Smooth muscle cell (in vitro differentiated cells): ENCODE measurements around the gene CHD9NB. TPM values are rescaled to one million over a fixed set of nuclear protein-coding genes. Genes with fewer than 3 reads are reported as not detected.

Source experiments
- DNase-seq: peaks from one replicate; lab custom pipeline; 2025; ENCODE audit not compliant: unreplicated experiment; lab: John Stamatoyannopoulos, UW
- H2AFZ ChIP-seq: fragments of 200-600 bp; sonication (generic); 2 replicates; pipeline ENCODE4 v1.6.0; 2016; ENCODE audit warnings: antibody characterized with exemption, low read depth, mild to moderate bottlenecking
- H3F3A ChIP-seq: fragments of 200-600 bp; sonication (generic); 2 replicates; pipeline ENCODE4 v1.6.0; 2017; ENCODE audit warnings: antibody characterized with exemption, low read depth
- H3K27ac ChIP-seq: fragments of 200-600 bp; sonication (generic); 2 replicates; pipeline ENCODE4 v1.5.1; 2016; ENCODE audit warnings: low read depth, mild to moderate bottlenecking
- H3K27me3 ChIP-seq: fragments of 200-600 bp; sonication (generic); 2 replicates; pipeline ENCODE4 v1.6.1; 2016; ENCODE audit warnings: low read depth, mild to moderate bottlenecking
- H3K36me3 ChIP-seq: fragments of 200-600 bp; sonication (generic); 2 replicates; pipeline ENCODE4 v1.5.1; 2016; ENCODE audit warnings: low read depth
- H3K4me1 ChIP-seq: fragments of 200-600 bp; sonication (generic); 2 replicates; pipeline ENCODE4 v1.5.1; 2016; ENCODE audit warnings: low read depth
- H3K4me2 ChIP-seq: fragments of 200-600 bp; sonication (generic); 2 replicates; pipeline ENCODE4 v1.6.0; 2016; ENCODE audit warnings: mild to moderate bottlenecking
- H3K4me3 ChIP-seq: fragments of 200-600 bp; sonication (generic); 2 replicates; pipeline ENCODE4 v1.5.1; 2016; ENCODE audit warnings: mild to moderate bottlenecking
- H3K79me2 ChIP-seq: fragments of 200-600 bp; sonication (generic); 2 replicates; pipeline ENCODE4 v1.6.0; 2016; ENCODE audit warnings: low read depth, mild to moderate bottlenecking
- H3K9ac ChIP-seq: fragments of 200-600 bp; sonication (generic); 2 replicates; pipeline ENCODE4 v1.6.0; 2016; ENCODE audit warnings: low read depth
- H3K9me3 ChIP-seq: fragments of 200-600 bp; sonication (generic); replicated peaks from 2 replicates; pipeline ENCODE4 v1.5.1; 2016; ENCODE audit warnings: low read depth
- H4K20me1 ChIP-seq: fragments of 200-600 bp; sonication (generic); 2 replicates; pipeline ENCODE4 v1.6.0; 2016; ENCODE audit warnings: low read depth
- whole genome bisulfite sequencing: methylation state at CpG from one replicate; pipeline ENCODE4 v1.1.7; 2016; ENCODE audit warnings: low lambda C conversion rate; 5-methylcytosine and 5-hydroxymethylcytosine counted together
- polyA plus RNA-seq: library from polyadenylated mRNA; unstranded; fragments of >200 nt; fragmentation: Nextera tagmentation; extraction: Ambion mirVana; gene quantifications from 2 replicates; pipeline ENCODE4 v1.2.1, GENCODE V29; 2016
- total RNA-seq: library from RNA; depleted of rRNA; stranded (reverse); fragments of >200 nt; gene quantifications from 2 replicates; pipeline ENCODE4 v1.2.3, GENCODE V29; 2014
- TF ChIP-seq, protein P1 (sequence below): fragments of 200-600 bp; sonication (generic); IDR thresholded peaks from 2 replicates; pipeline ENCODE4 v1.5.1; 2017; ENCODE audit warnings: borderline replicate concordance, mild to moderate bottlenecking, antibody characterized with exemption; ENCODE audit not compliant: insufficient read depth, poor library complexity, severe bottlenecking

CHD9NB gene
- total and polyA plus RNA-seq, 2 experiments from 2014 or later: not detected

DNA sequence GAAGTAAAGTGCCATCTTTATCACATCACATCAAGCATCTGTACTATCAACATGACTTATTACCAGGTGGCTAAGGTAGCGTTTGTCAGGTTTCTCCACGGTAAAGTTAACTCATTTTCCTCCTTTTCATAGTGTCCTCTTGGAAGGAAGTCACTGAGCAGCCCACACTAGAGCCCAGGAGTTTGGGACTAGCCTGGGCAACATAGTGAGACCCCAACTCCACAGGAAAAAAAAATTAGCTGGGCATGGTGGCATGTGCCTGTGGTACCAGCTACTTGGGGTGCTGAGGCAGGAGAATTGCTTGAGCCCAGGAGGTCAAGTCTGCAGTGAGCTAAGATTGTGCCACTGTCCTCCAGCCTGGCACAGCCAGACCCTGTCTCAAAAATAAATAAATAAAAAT is 15.0 kb upstream of the CHD9NB start:
- no peak overlapping the region for H3K4me3 ChIP-seq
- TF ChIP-seq, protein P1, sequence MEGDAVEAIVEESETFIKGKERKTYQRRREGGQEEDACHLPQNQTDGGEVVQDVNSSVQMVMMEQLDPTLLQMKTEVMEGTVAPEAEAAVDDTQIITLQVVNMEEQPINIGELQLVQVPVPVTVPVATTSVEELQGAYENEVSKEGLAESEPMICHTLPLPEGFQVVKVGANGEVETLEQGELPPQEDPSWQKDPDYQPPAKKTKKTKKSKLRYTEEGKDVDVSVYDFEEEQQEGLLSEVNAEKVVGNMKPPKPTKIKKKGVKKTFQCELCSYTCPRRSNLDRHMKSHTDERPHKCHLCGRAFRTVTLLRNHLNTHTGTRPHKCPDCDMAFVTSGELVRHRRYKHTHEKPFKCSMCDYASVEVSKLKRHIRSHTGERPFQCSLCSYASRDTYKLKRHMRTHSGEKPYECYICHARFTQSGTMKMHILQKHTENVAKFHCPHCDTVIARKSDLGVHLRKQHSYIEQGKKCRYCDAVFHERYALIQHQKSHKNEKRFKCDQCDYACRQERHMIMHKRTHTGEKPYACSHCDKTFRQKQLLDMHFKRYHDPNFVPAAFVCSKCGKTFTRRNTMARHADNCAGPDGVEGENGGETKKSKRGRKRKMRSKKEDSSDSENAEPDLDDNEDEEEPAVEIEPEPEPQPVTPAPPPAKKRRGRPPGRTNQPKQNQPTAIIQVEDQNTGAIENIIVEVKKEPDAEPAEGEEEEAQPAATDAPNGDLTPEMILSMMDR: no peak
- H3K79me2 ChIP-seq: peaks cover 69% of the 10 kb centered on the region
- H3K36me3 ChIP-seq: no peaks in the 10 kb centered on the region
- H3F3A ChIP-seq: peaks cover 4% of the 10 kb centered on the region
- DNase-seq: no peak
- H2AFZ ChIP-seq: no peak overlapping the region
- no peak overlapping the region for H3K27ac ChIP-seq
- 91% methylated on average over 2 of the region's 2 CpGs for WGBS
- H3K9me3 ChIP-seq: no peaks in the 10 kb centered on the region
- H3K4me1 ChIP-seq: peaks cover 6% of the 10 kb centered on the region
- no peak overlapping the region for H3K9ac ChIP-seq
- no peak overlapping the region for H3K4me2 ChIP-seq
- H4K20me1 ChIP-seq: no peaks in the 10 kb centered on the region
- H3K27me3 ChIP-seq: no peaks in the 10 kb centered on the region

DNA sequence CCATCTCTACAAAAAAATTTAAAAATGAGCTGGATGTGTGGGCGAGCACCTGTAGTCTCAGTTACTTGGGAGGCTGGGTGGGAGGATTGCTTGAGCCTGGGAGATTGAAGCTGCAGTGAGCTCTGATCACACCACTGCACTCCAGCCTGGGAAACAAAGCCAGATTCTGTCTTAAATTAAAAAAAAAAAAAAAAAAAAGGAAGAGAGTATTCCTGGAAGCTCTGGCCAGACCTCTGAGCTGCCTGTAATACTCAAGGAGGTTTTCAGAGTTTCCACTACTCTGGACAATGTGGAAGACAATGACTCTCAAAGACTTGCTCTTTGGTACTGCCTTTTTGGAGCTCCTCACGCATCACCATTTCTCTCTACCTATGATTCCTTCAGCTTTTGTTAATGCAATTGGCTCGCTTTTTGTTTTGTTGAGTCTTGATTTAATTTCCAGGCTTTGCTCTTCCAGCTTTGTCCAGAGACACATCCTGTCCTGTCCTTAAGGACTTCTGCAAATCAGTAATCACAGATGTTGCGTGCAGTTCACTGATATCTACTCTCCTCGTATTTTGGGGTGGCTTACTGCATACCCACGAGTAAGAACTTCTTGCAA is 12.9 kb upstream of the CHD9NB start:
- H3K79me2 ChIP-seq: peaks cover 72% of the 10 kb centered on the region
- no peaks in the 10 kb centered on the region for H3K27me3 ChIP-seq
- peak overlapping the region; percentile 52 for H3K27ac ChIP-seq
- no peaks in the 10 kb centered on the region for H3K4me1 ChIP-seq
- no peaks in the 10 kb centered on the region for H3K36me3 ChIP-seq
- H3F3A ChIP-seq: peaks cover 4% of the 10 kb centered on the region
- no peak overlapping the region for H3K9ac ChIP-seq
- no peak for DNase-seq
- WGBS: 63% methylated on average over 6 of the region's 6 CpGs
- H3K4me2 ChIP-seq: no peak overlapping the region
- no peak overlapping the region for H2AFZ ChIP-seq
- H4K20me1 ChIP-seq: no peaks in the 10 kb centered on the region
- H3K9me3 ChIP-seq: no peaks in the 10 kb centered on the region
- TF ChIP-seq, protein P1: no peak
- H3K4me3 ChIP-seq: no peak overlapping the region

DNA sequence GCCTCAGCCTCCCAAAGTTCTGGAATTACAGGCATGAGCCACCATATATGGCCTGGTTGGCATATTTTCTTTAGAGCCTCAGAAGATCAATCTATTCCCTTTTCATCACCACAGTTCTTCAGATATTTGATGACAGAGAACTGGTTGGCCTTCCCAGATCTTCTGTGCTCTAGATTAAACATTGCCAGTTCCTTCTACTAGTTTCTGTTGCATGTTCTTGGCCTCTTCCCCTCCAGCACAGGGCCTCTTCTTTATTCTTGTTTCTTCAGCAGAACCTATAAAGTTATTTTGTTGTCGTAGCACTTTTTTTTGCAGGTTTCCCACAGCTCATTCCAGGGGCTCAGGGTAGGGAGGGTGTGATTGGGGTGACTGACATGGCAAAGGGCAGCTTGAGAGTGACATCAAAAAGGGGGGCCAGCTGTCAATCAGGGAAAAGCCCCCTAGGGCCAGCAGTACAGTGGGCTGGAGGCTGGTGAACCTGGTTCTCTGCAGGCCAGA is 11.4 kb upstream of the CHD9NB start:
- H4K20me1 ChIP-seq: no peaks in the 10 kb centered on the region
- H3K4me3 ChIP-seq: no peak overlapping the region
- H3K4me1 ChIP-seq: no peaks in the 10 kb centered on the region
- no peaks in the 10 kb centered on the region for H3K27me3 ChIP-seq
- H3K36me3 ChIP-seq: no peaks in the 10 kb centered on the region
- WGBS: 86% methylated on average over 1 of the region's 1 CpG
- no peak overlapping the region for H3K9ac ChIP-seq
- H2AFZ ChIP-seq: no peak overlapping the region
- H3K79me2 ChIP-seq: peaks cover 72% of the 10 kb centered on the region
- TF ChIP-seq, protein P1: no peak
- DNase-seq: no peak
- H3K27ac ChIP-seq: no peak overlapping the region
- no peak overlapping the region for H3K4me2 ChIP-seq
- peaks cover 4% of the 10 kb centered on the region for H3F3A ChIP-seq
- no peaks in the 10 kb centered on the region for H3K9me3 ChIP-seq

DNA sequence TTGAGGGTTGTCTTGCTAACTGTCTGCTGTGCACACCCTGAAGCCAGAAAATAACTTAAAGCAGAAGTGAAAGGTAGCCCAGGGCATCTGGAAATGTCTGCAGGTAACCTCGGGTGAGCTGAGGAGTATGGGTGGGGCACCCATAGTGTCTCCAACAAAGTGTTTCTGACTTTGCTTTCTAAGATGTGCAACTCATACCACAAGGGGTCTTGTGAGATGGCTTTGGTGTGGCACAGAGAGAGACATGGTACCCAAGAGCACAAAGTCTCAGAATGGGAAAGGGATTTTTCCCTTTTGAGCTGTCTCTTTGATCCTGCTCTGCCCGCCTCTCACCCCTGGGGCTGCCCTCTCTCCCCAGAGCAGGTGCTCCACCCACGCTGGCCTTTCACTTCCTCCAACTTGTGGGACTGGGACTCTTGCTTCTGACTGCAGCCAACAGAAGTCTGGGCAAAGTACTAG is 9.0 kb upstream of the CHD9NB start:
- Histone ChIP-seq H3F3A (peaks cover 4% of the 10 kb centered on the region), H3K9ac (no peak overlapping the region), H3K9me3 (no peaks in the 10 kb centered on the region), H3K4me3 (no peak overlapping the region), H3K36me3 (no peaks in the 10 kb centered on the region), H3K4me2 (no peak overlapping the region), H3K27me3 (no peaks in the 10 kb centered on the region), H4K20me1 (no peaks in the 10 kb centered on the region), H3K79me2 (peaks cover 73% of the 10 kb centered on the region), H2AFZ (no peak overlapping the region), H3K27ac (no peak overlapping the region), H3K4me1 (no peaks in the 10 kb centered on the region)
- WGBS: 73% methylated on average over 3 of the region's 3 CpGs
- DNase-seq: no peak
- TF ChIP-seq, protein P1: no peak
